HepG2 (cell line): ENCODE data around the gene NME2. TPM values are rescaled to one million over a fixed set of nuclear protein-coding genes. Genes with fewer than 3 reads are reported as not detected.

Experiments used
- ATAC-seq: fragments of 200-7000 bp; cut with Tn5 transposase; 3 replicates; pipeline ENCODE4 v1.9.1; 2020; ENCODE audit warnings: mild to moderate bottlenecking, moderate library complexity
- BruUV-seq: library from RNA; stranded (reverse); fragments of 400-500 nt; replicated peaks from 2 replicates; lab custom pipeline; 2021; lab: Mats Ljungman, UMichigan
- CTCF ChIA-PET: fragments of 300-600 bp; formaldehyde crosslinking; extraction: SDS; loops from one replicate; lab custom pipeline; 2021; ENCODE audit warnings: low total read pairs, inconsistent platforms, low intra/inter-chr PET ratio; lab: Yijun Ruan, JAX
- POLR2A ChIA-PET: fragments of 350-600 bp; sonication (Branson Sonifier 250); formaldehyde crosslinking; loops from one replicate; lab custom pipeline; 2020; ENCODE audit warnings: antibody characterized with exemption, inconsistent platforms; lab: Yijun Ruan, JAX
- DNase-seq: peaks from one replicate; pipeline ENCODE4 v3.0.0-alpha.2; 2015; ENCODE audit warnings: low spot score
- FAIRE-seq: peaks from 3 replicates; lab custom pipeline; 2011; peaks lifted over from hg19 to GRCh38; lab: Jason Lieb, UNC
- H2AFZ ChIP-seq: one replicate; pipeline ENCODE4 v1.6.1; 2011; ENCODE audit warnings: low read length, inconsistent platforms
- H3K27ac ChIP-seq: fragments of 300-600 bp; 3 replicates; pipeline ENCODE4 v1.8.0; 2011; ENCODE audit warnings: mixed run types, mild to moderate bottlenecking, mixed read lengths, low read length, inconsistent platforms; ENCODE audit not compliant: insufficient read depth; ENCODE audit errors: extremely low read length
- H3K27me3 ChIP-seq, 2 experiments: fragments of 200-600 bp in 1 of 2; 2 replicates in 1 of 2; 3 replicates in 1 of 2; pipeline versions ENCODE4 v1.6.0 to v1.8.0; 2011; ENCODE audit warnings: low read length in 2 of 2, mild to moderate bottlenecking in 2 of 2, moderate library complexity in 2 of 2, inconsistent platforms in 1 of 2; ENCODE audit not compliant: insufficient read depth in 2 of 2, control insufficient read depth in 1 of 2
- H3K36me3 ChIP-seq, 2 experiments: fragments of 200-600 bp in 1 of 2; replicated peaks in 1 of 2; 2 replicates in 1 of 2; 3 replicates in 1 of 2; pipeline versions ENCODE4 v1.5.1 to v1.8.0; 2011; ENCODE audit warnings: low read length in 2 of 2, inconsistent platforms in 1 of 2; ENCODE audit not compliant: insufficient read depth in 2 of 2, control insufficient read depth in 1 of 2
- H3K4me1 ChIP-seq: 2 replicates; pipeline ENCODE4 v1.5.1; 2012; ENCODE audit warnings: low read length, inconsistent platforms; ENCODE audit not compliant: insufficient read depth
- H3K4me2 ChIP-seq: 2 replicates; pipeline ENCODE4 v1.6.0; 2011; ENCODE audit warnings: low read depth, low read length, inconsistent platforms
- H3K4me3 ChIP-seq, 3 experiments: fragments of 200-600 bp in 1 of 3; sonication (generic), shearing (Covaris generic) in 1 of 3; replicated peaks in 1 of 3; 2 replicates each; pipeline ENCODE4 v1.5.1; 2011 to 2016; ENCODE audit warnings: low read length in 3 of 3, inconsistent platforms in 2 of 3, low read depth in 2 of 3, mild to moderate bottlenecking in 2 of 3, control low read depth in 1 of 3, mixed read lengths in 1 of 3; ENCODE audit not compliant: insufficient read depth in 1 of 3
- H3K79me2 ChIP-seq: one replicate; pipeline ENCODE4 v1.6.1; 2011; ENCODE audit warnings: low read length, inconsistent platforms; ENCODE audit not compliant: insufficient read depth
- H3K9ac ChIP-seq: 2 replicates; pipeline ENCODE4 v1.6.0; 2011; ENCODE audit warnings: mild to moderate bottlenecking, low read depth, low read length, inconsistent platforms; ENCODE audit not compliant: insufficient read depth
- H3K9me3 ChIP-seq: 2 replicates; pipeline ENCODE4 v1.5.1; 2012; ENCODE audit warnings: mild to moderate bottlenecking, low read length
- H4K20me1 ChIP-seq: 2 replicates; pipeline ENCODE4 v1.6.0; 2011; ENCODE audit warnings: inconsistent platforms, mild to moderate bottlenecking, low read length, moderate library complexity; ENCODE audit not compliant: insufficient read depth
- KDM4B ChIP-seq: sonication (generic); formaldehyde crosslinking; IDR thresholded peaks from 2 replicates; pipeline ENCODE4 v1.4.0; 2020; ENCODE audit warnings: missing genetic modification reagents
- MAFF ChIP-seq: IDR thresholded peaks from 2 replicates; pipeline ENCODE4 v1.6.1; 2011; ENCODE audit warnings: low read depth, low read length, improper control_type of control experiment
- MAFK ChIP-seq, 2 experiments: IDR thresholded peaks in 1 of 2; conservative IDR thresholded peaks in 1 of 2; 2 replicates each; pipeline ENCODE4 v1.6.1; 2011; ENCODE audit warnings: improper control_type of control experiment in 2 of 2, low read length in 2 of 2
- ZMAT3 ChIP-seq: sonication (generic); formaldehyde crosslinking; conservative IDR thresholded peaks from 2 replicates; pipeline ENCODE4 v1.7.0; 2021; ENCODE audit warnings: missing genetic modification reagents
- WGBS: methylation state at CpG from one replicate; pipeline ENCODE4 v1.1.6; 2017; ENCODE audit warnings: low lambda C conversion rate; 5-methylcytosine and 5-hydroxymethylcytosine counted together
- in situ Hi-C: cut with HindIII; loops from 2 replicates; pipeline ENCODE4 v1.10.0; 2017; ENCODE audit warnings: low pct_unique_long_range_greater_than_20kb; ENCODE audit not compliant: extremely low pct_ligation_motif_present
- intact Hi-C: fragments of 100-400 bp; cut with micrococcal nuclease; formaldehyde crosslinking; loops from one replicate; pipeline ENCODE4 v1.10.0; 2022; ENCODE audit not compliant: unreplicated experiment
- polyA plus RNA-seq, 8 experiments: library from polyadenylated mRNA; depleted of rRNA in 3 of 8; stranded (reverse) in 7 of 8; unstranded in 1 of 8; fragments of >200 nt; fragmentation: Illumina TruSeq in 4 of 8; extraction: Trizol in 4 of 8; gene quantifications; 2 replicates each; pipeline versions ENCODE4 v1.2.1 to v1.2.3, GENCODE V29; 2011 to 2016; ENCODE audit warnings: low read depth in 4 of 8, missing spikeins in 1 of 8, mixed read lengths in 1 of 8; ENCODE audit not compliant: insufficient read depth in 1 of 8
- total RNA-seq, 5 experiments: library from RNA; depleted of rRNA; stranded (reverse); fragments of >200 nt; fragmentation: Illumina TruSeq; extraction: Trizol; gene quantifications; 2 replicates each; pipeline ENCODE4 v1.2.3, GENCODE V29; 2016; ENCODE audit warnings: low read depth in 1 of 5

NME2 gene
- total and polyA plus RNA-seq, 2 of the 13 experiments (the other 11 are each of a cell fraction or from before 2014, with no cell fraction given), result 790 to 1,213 TPM

- POLR2A ChIA-PET, result no interaction called here
- H3K27ac ChIP-seq, result no peak overlapping the region
- intact Hi-C loops, result no loop called here
- DNase-seq, result no peak
- BruUV-seq, result no TSS peak
- WGBS, result 93% methylated on average over 8 of the region's 8 CpGs
- in situ Hi-C loops, result no loop called here
- ATAC-seq, result no peak
- H3K4me2 ChIP-seq, result no peak overlapping the region
- H3K27me3 ChIP-seq, result no peaks in the 10 kb centered on the region
- CTCF ChIA-PET, result no interaction called here
- no peak for FAIRE-seq
- no peak overlapping the region for H3K9ac ChIP-seq
- no peak overlapping the region for H3K4me3 ChIP-seq
- no peaks in the 10 kb centered on the region for H4K20me1 ChIP-seq
- H3K4me1 ChIP-seq, result peaks cover 10% of the 10 kb centered on the region
- no peaks in the 10 kb centered on the region for H3K9me3 ChIP-seq
- H3K79me2 ChIP-seq, result no peaks in the 10 kb centered on the region
- H3K36me3 ChIP-seq, result peaks cover 15 to 66% of the 10 kb centered on the region in 2 experiments
- no peak overlapping the region for H2AFZ ChIP-seq
- TF ChIP-seq ZMAT3, result no peak
- peak; percentile 84 to 90 for TF ChIP-seq MAFK (conservative IDR thresholded peaks at IDR 0.05 in 1 of 2, IDR thresholded peaks at IDR 0.05 in 1 of 2; ENCODE audit: low read length in 2 of 2)
- TF ChIP-seq MAFF, result peak; percentile 87
These were observed 19.6 kb downstream of the NME2 start for GRCh38 chr17:51185763-51186332.

- TF ChIP-seq MAFF (peak; percentile 52; the same call in 1 of the 2 replicates), KDM4B (no peak), MAFK (conservative IDR thresholded peaks at IDR 0.05 in 1 of 2, IDR thresholded peaks at IDR 0.05 in 1 of 2; ENCODE audit: low read length in 2 of 2) (peak; percentile 49 to 80; a peak in 3 of 4 replicates)
- CTCF ChIA-PET, result no interaction called here
- ATAC-seq (no peak), FAIRE-seq (no peak), DNase-seq (no peak)
- Histone ChIP-seq H2AFZ (no peak overlapping the region), H3K79me2 (no peaks in the 10 kb centered on the region), H3K4me2 (no peak overlapping the region), H3K36me3 (peaks cover 18 to 69% of the 10 kb centered on the region in 2 experiments), H3K9ac (no peak overlapping the region), H3K27ac (no peak overlapping the region), H3K9me3 (no peaks in the 10 kb centered on the region), H3K4me1 (peaks cover 10% of the 10 kb centered on the region), H4K20me1 (no peaks in the 10 kb centered on the region), H3K4me3 (no peak overlapping the region), H3K27me3 (no peaks in the 10 kb centered on the region)
- intact Hi-C loops, result no loop called here
- POLR2A ChIA-PET, result no interaction called here
- in situ Hi-C loops, result no loop called here
- WGBS, result 95% methylated on average over 9 of the region's 9 CpGs
- BruUV-seq, result no TSS peak
These were observed 22.1 kb downstream of the NME2 start for GRCh38 chr17:51188271-51188833.
